NCI-H187 (cell line): ENCODE data around the gene KIF2B.
"Not testable (repeated sequence)": the region's sequence is repeated elsewhere in the genome, so short reads cannot be mapped to it uniquely, and the experiment has no call there.

ENCODE experiments used
- DNase-seq, 2 experiments: peaks; one replicate each; lab custom pipeline; 2025; lab: John Stamatoyannopoulos, UW

The KIF2B gene

DNA sequence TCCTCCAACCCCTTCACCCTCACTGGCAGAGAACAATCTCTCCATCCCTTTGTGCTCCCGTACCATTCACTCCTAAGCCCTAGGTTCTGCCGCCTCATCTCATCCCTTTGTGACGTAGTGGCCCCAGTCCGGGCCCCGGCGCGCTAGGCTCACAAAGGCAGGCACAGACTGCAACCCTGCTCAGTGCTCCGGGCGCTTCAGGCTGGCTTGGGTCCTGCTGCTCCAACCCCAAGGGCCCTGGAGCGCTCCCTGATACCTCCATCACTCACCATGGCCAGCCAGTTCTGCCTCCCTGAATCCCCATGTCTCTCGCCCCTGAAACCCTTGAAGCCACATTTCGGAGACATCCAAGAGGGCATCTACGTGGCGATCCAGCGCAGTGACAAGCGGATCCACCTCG, at the start of gene KIF2B:
TSS of gene KIF2B (plus strand) at position 164 of the 400 bp plus-strand sequence. CDS start at position 271, 107 bp downstream.
- DNase-seq = no peak

DNA sequence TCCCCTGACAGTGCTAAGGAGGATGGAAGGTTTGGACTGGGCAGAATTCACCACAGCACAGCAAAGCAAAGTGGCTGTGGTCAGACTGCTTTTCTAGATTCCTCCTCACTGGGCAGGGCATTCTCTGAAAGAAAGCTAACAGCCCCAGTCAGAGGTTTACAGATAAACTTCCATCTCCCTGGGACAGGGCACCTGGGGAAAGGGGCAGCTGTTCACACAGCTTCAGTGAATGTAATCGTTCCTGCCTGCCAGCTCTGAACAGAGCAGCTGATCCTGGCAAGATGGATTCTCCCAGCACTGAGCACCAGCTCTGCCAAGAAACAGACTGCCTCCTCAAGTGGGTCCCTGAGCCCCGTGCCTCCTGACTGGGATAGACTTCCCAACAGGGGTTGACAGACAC, 42.4 kb upstream of the KIF2B start:
- DNase-seq = no peak

- DNase-seq = no peak
These were observed 31.2 kb upstream of the KIF2B start for GRCh38 chr17:53791551-53791950.

- DNase-seq = no peak
These were observed 30.3 kb upstream of the KIF2B start for GRCh38 chr17:53792451-53792850.

DNA sequence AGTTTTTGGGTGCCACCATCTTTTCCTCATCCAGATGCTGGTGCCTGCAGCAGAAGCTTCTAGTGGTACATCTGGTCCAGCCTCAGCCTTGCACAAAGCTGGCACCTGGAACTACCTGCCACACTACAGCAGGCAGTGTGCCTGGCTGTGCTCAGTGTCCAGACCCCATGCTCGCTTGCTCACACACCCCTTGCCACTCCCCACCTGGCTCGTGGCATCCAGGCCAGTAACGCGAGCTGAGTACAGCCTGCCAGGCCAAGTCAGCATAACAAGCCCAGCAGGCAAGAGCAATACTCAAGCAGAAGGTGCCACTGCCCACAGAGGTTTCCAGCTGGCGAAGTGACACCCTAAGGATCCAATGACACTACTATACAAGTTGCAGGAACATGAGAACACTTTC, 29.7 kb upstream of the KIF2B start:
- no peak for DNase-seq

GRCh38 chr17:53794875-53795274, 27.9 kb upstream of the KIF2B start:
- no peak for DNase-seq

- no peak for DNase-seq
These were observed 26.1 kb upstream of the KIF2B start for GRCh38 chr17:53796642-53797041.

DNA sequence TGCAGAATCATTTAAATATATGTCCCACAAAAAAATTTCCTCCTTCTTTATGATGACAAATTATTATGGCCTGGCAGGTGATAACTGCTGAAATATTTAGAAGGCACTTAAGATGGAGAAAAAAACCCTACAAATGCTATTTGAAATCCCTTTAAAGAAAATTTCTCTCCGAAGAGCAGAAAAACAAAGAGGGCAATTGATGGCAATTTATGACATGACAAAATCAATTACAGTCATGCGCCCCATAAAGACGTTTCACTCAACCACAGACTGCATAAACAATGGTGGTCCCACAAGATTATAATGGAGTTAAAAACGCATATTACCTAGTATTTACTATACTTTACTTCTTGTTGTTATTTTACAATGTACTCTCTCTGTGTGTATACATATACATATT, 25.2 kb upstream of the KIF2B start:
- DNase-seq = no peak

DNA sequence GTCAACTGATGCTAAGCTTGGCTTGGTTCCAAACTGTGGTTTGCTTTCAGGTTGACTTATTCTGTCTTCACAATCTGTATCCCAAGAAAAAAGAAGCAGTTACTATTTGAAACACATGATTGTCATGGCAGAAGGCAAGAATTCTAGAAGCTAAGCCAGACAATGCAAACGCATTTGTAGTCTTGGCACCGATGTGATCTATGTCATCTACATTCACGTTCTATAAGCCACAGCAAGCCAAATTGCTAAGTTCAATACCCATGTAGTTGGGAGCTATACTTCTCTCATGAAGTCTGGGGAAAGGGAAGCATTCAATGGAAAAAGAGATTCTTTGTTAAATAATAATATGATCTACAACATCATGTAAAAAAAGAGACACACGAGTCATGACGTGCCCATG, 18.3 kb upstream of the KIF2B start:
- DNase-seq = no peak

GRCh38 chr17:53806473-53806872, 16.3 kb upstream of the KIF2B start:
- DNase-seq = no peak

DNA sequence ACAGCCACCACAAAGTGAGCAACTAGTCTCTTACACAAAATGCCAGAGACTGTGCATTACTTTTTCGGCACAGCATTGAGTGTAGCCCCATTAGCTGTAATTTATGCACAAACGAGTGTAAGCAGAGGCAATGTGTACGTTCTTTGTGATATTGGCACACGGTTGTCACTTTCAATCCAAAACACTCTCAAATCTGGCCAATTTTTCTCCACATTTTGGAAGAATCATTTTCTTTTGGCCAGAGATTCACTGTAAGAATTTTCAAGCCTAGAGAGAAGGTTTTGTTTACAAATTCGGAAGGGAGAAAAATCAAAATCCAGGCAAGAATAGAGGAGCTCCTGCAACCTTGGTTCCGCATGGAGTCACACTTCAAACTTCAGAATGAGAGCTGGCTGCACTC, 15.4 kb upstream of the KIF2B start:
- DNase-seq = no peak

GRCh38 chr17:53818271-53818670, 4.5 kb upstream of the KIF2B start:
- DNase-seq = no peak

GRCh38 chr17:53818929-53819328, 3.8 kb upstream of the KIF2B start:
- no peak for DNase-seq

DNA sequence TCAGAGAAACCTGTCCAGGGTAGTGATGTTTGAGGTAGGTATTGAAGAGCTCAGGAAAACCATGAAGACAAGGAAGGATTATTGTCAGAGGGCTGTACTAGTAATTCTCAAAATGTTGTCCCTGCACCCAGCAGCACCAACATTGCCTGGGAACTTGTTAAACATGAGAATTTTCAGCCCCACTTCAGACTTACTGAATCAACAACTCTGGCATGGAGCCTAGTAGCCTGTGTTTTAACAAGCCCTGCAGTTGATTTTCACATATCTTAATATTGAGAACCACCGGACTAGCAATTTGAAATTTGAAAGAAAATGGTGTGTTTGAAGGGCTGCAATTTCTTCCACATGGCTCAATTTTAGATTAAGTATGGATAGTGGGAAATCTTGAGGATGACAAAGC, 2.8 kb upstream of the KIF2B start:
- DNase-seq = no peak

- no peak for DNase-seq
These were observed 769 bp downstream of the KIF2B start for GRCh38 chr17:53823341-53824050.

GRCh38 chr17:53834771-53835170, 12.0 kb downstream of the KIF2B start:
- DNase-seq = not testable (repeated sequence)

DNA sequence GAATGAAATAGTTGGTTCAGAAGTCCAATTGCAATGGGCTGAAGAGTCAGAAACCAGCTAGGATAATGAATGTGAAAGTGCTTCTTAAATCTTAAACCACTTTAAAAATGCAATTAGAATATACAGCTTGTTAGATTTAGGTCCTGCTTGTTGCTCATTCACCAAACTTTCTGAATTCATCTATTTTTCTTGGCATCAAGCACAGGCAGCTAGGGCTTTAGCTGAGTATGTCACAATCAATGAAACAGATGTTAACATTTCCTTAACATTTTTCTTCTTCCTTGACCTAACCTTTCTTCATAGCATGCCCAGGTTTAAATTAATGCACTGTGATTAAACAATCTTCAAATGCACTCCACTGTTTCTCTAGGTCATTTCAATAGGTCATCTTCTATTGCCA, 14.4 kb downstream of the KIF2B start:
- DNase-seq = no peak

GRCh38 chr17:53844491-53845107, 21.9 kb downstream of the KIF2B start:
- no peak for DNase-seq

DNA sequence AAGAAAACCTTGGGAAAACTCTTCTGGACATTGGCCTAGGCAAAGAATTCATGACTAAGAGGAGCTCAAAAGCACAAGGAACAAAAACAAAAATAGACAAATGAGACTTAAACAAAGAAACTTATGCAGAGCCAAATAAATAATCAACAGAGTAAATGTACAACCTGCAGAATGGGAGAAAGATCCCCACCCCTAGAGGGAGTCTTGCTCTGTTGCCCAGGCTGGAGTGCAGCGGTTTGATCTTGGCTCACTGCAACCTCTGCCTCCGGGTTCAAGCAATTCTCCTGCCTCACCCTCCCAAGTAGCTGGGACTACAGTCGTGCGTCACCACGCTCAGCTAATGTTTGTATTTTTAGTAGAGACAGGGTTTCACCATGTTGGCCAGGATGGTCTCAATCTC, 48.4 kb downstream of the KIF2B start:
- DNase-seq = not testable (repeated sequence)
